Activated CD4-positive, CD25-positive, alpha-beta regulatory T cell treated with anti-CD3 and anti-CD28 coated beads, Interleukin-2, amount 50 U/mL, for 24 hours (primary cell): ENCODE results near the gene RFC3.
"Not testable (repeated sequence)": the region's sequence is repeated elsewhere in the genome, so short reads cannot be mapped to it uniquely, and the experiment has no call there.

Source experiments
- ATAC-seq, 2 donors: fragments of 150-1000 bp; cut with Tn5 transposase; one replicate each; pipeline ENCODE4 v1.10.0; 2021; ENCODE audit warnings: mild to moderate bottlenecking in 1 of 2, moderate library complexity in 1 of 2

The RFC3 gene

GRCh38 chr13:33817901-33818706 is at the start of gene RFC3:
TSS of gene RFC3 (plus strand) at chr13:33818149. CDS start at chr13:33818179, 30 bp downstream.
- peak; percentile 95 to 98 for ATAC-seq

GRCh38 chr13:33771296-33771695 is 46.7 kb upstream of the RFC3 start:
- ATAC-seq = no peak

GRCh38 chr13:33773790-33774462 is 44.0 kb upstream of the RFC3 start:
- no peak for ATAC-seq

- no peak for ATAC-seq
These were observed 42.4 kb upstream of the RFC3 start for GRCh38 chr13:33775339-33776108.

- no peak for ATAC-seq
These were observed 41.6 kb upstream of the RFC3 start for GRCh38 chr13:33776239-33776881.

- no peak for ATAC-seq
These were observed 35.3 kb upstream of the RFC3 start for GRCh38 chr13:33782631-33783030.

GRCh38 chr13:33783212-33783611 is 34.7 kb upstream of the RFC3 start:
- not testable (repeated sequence) for ATAC-seq

- no peak for ATAC-seq
These were observed 33.2 kb upstream of the RFC3 start for GRCh38 chr13:33784738-33785137.

- no peak for ATAC-seq
These were observed 32.6 kb upstream of the RFC3 start for GRCh38 chr13:33785384-33785783.

- ATAC-seq = peak in 1 of 2 donors; percentile 20
These were observed 30.8 kb upstream of the RFC3 start for GRCh38 chr13:33787051-33787591.

GRCh38 chr13:33789066-33789606 is 28.8 kb upstream of the RFC3 start:
- no peak for ATAC-seq

GRCh38 chr13:33789739-33790138 is 28.2 kb upstream of the RFC3 start:
- ATAC-seq = no peak

GRCh38 chr13:33793726-33794125 is 24.2 kb upstream of the RFC3 start:
- no peak for ATAC-seq

- no peak for ATAC-seq
These were observed 23.4 kb upstream of the RFC3 start for GRCh38 chr13:33794576-33794975.

GRCh38 chr13:33796095-33796494 is 21.9 kb upstream of the RFC3 start:
- no peak for ATAC-seq

- ATAC-seq = no peak
These were observed 20.3 kb upstream of the RFC3 start for GRCh38 chr13:33797622-33798021.

- ATAC-seq = no peak
These were observed 19.9 kb upstream of the RFC3 start for GRCh38 chr13:33798023-33798422.

GRCh38 chr13:33799950-33800592 is 17.9 kb upstream of the RFC3 start:
- no peak for ATAC-seq

- ATAC-seq = no peak
These were observed 17.2 kb upstream of the RFC3 start for GRCh38 chr13:33800646-33801186.

GRCh38 chr13:33806470-33807248 is 11.3 kb upstream of the RFC3 start:
- ATAC-seq = no peak

GRCh38 chr13:33812829-33813228 is 5.1 kb upstream of the RFC3 start:
- not testable (repeated sequence) for ATAC-seq
